Measurements from ENCODE around the gene FAM120A.
"Not testable (repeated sequence)": the region's sequence is repeated elsewhere in the genome, so short reads cannot be mapped to it uniquely, and the experiment has no call there.

The FAM120A gene

DNA sequence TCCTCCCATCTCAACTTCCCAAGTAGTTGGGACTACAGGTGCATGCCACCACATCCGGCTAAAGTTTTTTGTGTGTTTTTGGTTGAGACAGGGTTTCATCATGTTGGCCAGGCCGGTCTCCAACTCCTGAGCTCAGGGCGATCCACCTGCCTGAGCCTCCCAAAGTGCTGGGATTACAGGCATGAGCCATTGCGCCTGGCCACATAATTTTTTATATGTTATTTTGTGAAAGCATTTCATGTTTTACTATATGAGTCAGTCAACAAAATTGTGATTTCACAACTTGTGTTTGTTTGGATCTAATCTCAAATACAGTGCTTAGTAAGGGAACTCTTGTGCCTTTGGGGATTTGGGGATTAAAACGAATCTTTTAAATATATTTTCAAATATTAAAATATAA lies 21.9 kb downstream of the FAM120A start:
- no peak for DNase-seq

DNA sequence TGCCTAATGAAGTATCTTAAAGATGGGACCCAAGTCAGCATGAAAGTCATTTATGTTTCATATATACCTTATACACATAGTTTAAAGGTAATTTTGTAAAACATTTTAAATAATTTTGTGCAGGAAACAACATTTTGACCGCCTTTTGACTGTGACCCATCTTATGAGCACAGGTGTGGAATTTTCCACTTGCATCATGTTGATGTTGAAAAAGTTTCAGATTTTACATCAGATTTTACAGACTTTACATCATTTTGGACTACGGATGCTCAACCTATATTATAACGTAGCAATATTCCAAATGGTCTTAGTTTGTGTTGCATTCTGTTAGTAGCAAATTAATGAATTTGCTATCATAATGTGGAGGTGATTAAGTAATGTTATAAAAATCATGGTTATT lies 23.6 kb downstream of the FAM120A start:
- DNase-seq, result no peak

DNA sequence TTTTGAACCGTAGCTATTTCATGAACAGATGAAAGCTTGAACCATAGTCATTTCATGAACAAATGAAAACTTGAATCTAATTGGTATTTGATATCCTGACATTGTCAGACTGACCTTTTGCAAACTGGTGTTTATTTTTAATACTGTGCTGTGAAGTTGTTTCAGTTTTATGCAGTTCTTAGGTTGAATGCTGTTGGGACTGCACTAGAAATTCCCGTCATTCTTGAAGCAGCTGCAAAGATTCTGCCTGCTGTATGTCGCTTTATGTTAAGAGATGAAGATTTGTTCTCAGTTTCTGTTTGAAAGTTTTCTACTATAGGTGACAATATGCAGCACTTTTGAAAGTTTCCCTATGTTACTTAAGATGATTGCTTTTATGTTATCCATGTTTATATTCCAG lies 24.4 kb downstream of the FAM120A start:
- DNase-seq, result no peak

DNA sequence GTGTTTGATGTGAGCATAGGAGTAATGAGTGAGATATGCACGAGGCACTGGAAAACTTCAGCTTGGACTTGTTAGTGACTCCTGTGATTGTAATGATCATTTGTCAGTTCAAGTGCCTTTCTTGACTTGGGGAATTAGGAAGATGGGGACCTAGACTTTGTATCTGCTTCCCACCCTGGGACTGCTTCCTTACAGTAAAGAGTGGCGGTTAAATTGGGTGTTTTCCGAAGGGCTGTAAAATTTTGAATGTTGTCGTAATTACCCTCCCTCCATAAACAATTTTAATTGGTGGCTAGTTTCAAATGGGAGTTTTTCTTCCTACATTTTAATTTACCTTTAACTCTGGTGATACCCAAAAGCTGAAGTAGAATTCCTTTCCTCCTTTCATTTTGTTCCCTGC lies 25.4 kb downstream of the FAM120A start:
- no peak for DNase-seq

DNA sequence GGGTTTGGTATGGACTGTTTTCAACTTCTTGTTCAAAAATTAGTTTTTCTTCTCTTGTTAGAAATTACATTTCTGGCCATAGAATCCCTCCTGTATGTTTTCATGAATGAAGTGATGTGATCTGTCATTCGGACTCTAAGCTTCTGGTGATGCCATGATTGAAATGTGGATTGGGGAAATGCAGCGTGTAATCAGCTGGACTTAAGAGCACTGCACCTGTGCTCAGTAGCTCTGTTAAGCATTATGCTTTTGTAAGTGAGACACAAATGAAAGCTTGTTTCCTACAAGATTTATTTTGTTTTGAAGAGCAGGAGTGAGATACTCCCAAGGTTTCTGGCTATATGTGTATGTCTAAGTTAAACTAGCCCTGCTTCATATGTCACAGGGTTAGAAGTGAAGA lies 25.9 kb downstream of the FAM120A start:
- DNase-seq, result no peak

DNA sequence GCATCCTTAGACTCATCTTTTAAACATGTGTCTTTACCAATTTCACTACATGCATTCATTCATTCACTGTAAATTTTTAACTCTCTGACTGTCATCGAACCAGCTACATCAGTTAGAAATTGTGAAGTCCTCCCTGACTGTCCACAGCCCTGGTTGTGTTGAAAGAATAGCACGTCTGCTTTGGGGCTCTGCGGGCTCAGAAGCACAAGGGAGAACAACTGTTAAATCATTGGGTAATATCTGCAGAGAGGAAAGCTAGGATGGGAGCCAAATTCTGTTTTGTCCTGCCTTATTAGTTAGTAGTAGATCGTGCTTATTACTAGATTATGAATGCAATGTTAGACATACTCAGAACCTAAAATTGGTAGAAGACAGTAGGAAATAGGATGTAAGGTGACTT lies 28.2 kb downstream of the FAM120A start:
- DNase-seq, result no peak

DNA sequence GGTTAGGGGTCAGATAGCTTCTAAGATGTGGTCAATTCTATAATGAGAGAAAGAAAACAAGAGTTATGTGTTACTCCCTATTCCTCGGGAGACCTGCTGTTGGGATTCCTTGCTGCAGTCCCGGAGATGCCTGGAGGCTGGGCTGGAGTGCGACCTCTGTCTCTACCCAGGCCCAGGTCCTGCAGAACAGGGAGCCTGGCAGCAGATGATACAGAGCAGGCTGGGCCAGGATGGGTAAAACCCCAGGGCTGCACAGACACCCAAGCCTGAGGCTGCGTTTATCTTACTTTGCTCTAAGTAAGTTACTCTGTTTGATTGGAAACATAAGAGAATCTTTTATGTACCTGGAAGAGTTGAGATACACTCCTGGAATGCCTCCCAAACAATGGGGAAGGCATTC lies 28.8 kb downstream of the FAM120A start:
- DNase-seq, result no peak

DNA sequence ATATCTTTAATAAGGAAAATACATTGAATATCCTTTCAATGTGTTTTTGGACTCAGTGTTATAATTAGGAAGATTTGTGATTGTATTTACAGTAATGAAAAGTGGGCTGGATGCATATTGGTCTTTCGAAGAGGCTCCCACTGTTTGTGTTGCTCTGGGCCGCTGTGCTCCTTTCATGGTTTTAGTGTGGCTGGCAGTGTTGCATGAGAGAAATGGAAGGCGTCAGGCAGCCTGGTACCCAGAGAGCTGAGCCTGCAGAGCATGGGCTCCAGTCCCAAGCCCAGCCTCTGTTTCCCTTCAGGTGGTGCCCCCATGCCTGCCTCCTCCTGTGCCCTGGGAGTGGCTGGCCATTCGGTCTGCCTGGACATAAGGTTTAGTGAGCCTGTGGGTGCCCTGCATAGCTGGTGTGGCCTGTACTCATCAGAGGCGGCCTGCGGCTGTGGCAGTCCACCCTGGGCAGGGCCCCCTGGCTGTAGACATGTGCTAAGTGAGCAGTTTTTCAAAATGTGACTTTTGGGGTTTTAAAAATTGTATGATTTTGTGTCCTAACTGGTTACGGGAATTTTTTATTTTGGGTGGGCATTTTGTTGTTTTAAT lies 29.3 kb downstream of the FAM120A start:
- DNase-seq, result no peak

DNA sequence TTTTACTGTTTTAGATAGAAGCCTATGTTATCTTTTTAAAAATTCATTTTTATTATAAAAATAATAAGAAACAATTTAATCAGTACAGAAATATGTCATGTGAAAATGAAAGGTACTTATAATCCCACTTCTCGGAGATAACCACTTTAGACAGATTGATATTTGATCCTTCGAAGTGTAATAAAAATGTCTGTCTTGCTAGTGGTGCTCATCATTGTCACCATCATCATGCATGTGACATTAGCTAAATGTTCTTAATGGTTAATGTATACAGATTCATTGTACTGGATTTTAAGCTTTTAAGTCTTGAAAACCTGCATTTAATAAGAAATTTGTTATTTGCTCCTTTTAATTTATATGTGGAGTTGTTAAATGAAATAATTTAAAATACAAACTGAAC lies 32.0 kb downstream of the FAM120A start:
- no peak for DNase-seq

DNA sequence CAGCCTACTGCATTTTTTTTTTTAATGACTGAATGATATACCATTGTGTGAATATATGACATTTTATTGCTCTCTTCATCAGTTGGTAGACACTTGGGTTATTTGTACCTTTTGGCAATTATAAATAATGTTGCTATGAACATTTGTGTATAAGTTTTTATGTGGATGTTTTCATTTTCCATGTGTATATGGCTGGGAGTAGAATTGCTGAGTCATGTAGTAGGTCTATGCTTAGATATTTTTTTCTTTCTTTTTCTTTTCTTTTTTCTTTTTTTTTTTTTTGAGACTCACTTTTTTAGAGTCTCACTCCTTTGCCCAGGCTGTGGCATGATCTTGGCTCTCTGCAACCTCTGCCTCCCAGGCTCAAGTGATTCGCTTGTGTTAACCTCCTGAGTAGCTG lies 34.8 kb downstream of the FAM120A start:
- no peak for DNase-seq

DNA sequence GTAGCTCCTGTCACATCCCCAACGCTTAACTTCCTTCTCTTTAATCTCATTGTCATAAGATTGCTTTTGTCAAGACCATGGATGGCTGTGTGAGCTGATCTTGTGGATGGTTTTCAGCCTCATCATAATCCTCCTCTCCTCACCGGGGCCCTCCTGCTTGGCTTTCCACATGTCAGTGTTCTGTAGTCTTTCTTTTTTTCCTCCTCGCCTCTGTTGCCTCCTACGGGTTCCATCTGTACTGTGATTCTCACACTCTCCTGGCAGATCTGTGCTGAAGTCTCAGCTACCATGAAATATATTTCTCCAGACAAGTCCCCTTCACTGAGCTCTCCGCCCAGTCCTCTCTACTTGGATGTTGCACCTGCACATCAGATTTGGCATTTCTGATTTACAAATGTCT lies 36.8 kb downstream of the FAM120A start:
- DNase-seq, result no peak

DNA sequence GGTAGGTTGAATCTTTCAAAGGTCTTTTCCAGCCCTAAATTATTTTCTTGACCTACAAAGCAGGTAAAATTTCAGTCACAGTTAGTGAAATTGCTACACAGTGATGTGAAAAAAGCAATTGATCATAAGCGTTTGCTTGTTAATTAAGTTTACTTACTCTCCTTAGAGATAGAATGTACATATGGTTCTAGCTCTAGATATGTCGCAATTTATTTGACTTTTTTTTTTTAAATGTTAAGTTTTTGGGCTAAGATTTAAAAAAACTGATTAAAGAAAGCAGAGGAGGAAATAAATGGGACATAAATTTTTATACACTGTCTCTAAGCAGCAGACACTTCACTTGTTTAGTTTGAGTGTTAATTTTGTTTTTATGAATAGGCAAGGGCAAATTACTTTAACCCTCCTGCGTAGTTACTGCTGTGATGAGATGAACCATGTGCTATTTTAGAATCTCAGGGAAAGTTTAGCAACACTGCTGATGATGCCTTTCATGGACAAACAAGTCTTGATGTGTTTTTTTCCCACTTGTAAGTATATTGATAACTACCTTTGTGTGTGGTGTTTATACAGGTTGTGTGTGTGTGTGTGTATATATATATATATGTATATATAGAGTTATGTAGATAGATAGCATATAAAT lies 40.2 kb downstream of the FAM120A start:
- no peak for DNase-seq

DNA sequence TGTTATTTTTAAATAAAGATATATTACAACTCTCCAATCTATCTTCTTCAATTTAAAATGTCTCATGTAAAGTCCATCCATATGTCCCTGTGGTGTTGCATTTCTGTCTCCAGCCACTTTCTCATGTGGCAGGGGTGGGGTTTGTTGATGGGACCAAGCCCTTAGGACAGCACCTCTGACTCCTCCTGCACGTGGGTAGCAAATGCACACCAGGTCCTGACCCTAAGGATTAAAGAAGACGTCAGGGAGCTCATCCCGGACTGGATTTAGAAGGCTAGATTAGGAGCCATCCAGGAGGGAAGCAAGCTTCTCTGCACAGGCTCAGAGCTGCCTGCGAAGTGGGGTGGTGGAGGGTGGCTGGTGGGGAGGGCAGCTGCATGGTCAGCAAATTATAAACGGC lies 40.8 kb downstream of the FAM120A start:
- DNase-seq, result no peak

DNA sequence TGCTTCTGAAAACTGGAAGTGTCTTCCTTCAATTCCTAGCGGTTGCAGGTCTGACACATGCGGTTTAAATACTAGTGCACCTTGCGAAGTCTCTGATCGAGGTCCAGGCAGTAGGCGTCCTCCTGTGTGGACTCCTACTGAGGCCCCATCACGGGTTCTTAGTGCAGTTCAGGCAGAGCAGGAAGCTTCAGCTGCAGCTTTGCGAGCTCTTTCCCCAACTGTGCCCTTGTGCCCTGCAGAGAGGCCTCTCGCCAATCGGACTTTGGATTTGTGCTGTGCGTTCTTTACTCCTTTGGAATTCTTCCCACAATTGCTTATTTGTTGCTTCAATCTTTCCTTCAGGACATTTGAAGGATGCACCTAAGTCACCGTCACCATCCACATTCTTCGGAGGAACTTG lies 42.5 kb downstream of the FAM120A start:
- DNase-seq, result no peak

DNA sequence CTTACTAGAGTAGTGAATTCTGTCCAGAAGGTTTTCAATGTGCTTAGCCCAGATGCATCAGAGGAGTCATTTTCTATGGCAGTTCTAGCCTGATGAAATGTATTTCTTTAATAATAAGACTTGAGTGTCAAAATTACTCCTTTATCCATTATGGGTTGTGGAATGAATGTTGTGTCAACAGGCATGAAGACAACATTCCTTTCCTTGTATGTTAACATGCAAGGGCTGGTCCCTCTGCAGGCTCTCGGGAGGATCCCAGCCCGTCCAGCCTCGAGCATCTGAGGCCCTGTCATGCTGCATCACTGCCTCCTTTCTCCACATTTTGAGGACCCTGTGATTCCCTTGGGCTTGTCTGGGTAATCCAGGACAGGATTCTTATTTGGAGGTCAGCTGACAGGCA lies 44.8 kb downstream of the FAM120A start:
- no peak for DNase-seq

DNA sequence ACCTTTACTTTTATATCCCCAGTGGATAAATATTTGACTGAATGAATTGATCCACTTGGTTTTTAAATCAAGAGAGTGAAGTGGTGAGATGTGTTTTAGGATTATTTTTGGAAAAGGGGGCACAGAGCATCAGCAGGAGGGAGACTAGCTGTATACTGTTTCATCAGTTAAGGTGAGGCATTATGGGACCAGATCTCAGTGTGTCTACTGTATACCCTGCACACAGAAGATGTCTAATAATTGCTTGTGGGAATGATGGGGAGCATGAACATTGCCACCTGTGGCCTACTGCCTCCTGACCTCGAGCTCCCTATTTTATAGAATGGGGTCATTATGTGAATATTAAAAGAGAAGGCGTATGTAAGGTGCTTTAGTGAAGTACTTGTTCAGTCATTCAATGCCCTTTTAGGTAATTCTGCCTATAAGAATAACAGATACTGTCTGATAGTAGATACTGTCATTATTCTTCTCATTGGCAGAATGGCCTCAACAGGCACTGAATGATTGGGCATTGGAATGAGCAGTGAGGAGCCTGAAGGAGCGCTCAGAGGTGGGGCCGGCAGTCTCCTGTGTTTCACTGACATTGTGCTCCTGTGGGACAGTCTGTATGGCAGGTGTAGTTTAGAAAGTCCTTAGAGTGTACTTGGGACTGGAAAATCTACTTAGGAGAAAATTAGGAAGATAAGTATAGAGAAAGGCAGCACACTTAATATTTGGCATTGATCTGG lies 49.2 kb downstream of the FAM120A start:
- no peak for DNase-seq

DNA sequence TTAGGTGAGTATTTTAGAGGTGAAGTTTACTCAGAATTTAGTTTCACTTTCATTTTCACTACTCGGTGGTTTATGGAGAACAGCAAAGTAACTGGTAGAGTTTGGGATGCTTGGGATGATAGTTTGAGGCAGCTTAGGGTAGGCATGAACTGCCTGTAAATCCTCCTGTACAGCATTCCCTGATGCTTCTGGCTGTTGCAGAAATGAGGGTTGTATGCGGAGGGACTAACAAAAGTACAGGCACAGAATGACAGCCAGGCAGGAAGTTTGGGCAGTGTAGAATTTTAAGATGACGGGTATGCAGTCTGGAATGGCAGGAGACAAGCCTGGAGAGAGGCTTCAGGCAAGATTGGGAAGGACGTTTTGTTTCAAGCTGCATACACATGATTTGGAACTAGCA lies 49.9 kb downstream of the FAM120A start:
- peak; percentile 11 for DNase-seq

DNA sequence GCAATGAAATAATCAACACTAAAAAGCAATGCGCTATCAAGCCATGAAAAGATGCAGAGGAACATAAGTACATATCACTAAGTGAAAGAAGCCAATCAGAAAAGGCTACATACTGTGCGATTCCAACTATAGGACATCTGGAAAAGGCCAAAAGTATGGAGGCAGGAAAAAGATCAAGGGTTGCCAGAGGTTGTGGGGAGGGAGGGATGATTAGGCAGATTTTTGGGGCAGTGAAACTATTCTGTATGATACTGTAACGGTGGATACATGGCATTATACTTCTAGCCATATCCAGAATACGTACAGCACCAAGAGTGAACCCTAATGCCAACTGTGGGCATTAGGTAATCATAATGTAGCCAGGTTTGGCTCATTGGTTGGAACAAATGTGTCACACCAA lies 51.9 kb downstream of the FAM120A start:
- no peak for DNase-seq

DNA sequence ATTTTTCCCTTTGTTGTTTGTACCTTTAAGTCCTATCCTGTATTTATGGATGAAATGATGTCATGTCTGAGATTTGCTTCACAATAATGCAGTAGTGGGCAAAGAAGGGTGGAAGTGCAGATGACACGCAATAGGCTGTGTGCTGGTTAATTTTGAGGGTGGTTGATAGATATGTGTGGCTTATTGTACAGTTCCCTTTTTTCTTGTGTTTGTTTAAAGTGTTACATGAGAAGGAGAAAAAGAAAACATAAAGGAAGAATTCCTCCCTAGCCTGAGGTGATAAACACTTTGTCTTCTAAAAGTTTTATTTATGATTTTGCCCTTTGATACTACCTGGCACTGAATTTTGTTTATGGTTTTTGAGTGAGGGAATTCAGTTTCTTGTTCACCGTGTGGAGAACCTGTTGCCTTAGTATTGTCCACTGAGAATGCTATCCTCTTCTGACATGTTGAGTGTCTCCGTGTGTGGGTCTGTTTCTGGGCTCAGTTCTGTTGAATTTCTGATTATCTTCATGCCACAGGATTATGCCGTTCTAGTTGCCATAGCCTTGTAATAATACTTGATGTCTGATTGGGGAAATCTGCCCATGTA lies 54.2 kb downstream of the FAM120A start:
- DNase-seq, result no peak

DNA sequence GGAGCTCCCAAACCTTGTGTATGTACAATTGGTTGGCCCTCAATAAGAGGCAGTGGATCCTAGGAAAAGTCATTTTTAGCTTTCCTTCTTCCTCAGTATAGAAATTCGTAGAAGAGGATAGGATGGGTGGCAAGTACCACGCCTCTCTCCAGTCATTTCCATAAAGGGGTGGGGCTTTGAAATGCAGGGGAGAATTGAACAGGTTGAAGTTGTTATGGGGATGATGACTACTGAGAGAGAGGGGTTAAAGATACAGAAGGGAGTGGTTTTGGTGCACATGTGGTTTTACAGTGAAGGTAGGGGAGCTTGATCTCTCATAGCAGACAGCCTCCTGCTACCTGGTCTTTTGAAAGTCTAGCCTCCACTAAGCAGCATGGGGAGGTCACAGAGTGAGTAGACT lies 56.3 kb downstream of the FAM120A start:
- no peak for DNase-seq

DNA sequence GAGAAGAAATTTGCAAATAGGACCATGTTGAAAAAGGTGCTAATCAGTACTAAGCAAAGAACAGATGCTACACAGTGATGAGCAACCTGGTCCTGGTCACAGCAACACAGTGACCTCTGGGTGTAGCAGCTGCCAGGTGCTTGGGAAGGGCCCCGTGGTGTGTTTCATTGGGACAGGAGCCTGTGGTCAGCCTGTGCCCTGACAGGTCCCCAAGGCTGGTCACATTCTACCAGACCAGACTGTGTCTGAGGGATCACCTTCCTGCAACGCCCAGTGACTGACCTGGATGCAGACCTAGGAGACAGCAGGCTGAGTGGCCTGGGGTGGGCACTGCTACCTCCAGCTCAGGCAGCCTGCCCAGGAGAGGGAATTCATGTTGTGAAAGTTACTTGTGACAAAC lies 56.7 kb downstream of the FAM120A start:
- no peak for DNase-seq

DNA sequence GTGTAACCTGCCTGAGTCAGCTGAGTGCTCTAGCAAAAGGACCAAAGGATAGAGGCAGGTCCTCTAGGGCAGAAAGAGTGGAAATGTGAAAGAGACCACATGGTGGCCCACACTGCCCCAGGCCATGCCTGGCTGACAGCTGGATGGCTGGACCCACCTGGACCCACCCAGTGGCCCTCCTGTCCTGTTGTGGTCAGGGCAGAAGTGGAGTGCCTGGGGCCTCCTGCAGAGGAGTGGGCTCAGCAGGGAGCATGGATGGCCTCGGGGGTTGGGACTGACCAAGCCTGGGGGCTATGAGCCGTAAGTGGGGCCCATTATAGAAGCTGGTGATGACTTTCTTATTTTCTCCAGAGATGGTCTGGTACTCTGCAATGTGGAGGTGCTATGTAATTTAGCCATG lies 57.6 kb downstream of the FAM120A start:
- DNase-seq, result no peak

DNA sequence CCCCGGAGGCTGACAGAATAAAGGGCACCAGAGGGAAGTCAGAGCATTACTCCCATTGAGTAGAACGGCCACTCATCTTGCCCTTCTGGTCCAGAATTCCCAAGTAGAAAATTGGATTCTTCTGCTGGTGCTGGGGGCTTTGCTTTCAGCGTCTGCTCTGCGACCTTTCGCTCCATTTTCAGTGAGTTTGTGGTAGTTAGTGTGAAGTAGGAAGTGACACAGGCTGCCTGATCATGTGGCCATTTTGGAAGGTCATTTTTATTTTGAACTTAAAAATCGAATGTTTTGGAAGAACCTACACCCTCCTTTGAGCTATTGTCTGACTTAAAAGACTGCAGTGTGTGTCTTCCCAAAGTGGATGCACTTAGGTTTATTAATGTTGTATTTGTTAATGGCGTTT lies 58.6 kb downstream of the FAM120A start:
- DNase-seq, result no peak

DNA sequence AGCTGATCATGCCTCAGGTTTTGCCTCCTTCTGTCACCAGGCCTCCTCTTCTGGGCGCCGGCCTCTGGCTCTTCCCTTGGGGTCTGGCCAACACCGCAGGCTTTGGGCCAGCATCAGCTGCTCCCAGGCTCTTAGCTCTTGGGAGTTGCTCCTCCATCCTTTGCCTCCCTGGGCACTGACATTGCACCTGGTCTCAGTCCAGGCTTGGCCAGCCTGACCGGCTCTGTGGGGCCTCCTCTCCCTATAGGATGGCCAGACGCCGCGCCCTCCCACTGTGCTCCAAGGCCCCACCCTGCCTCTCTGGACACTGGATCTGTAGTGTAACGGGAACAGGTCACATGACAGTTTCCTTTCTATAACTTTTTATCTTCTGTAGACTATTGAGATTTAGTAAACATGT lies 59.7 kb downstream of the FAM120A start:
- not testable (repeated sequence) for DNase-seq

All from CD4-positive, alpha-beta T cell treated with Interleukin-17A for 4 hours (primary cell).